MCF 10A (cell line): ENCODE measurements around the gene CSTB. TPM values are rescaled to one million over a fixed set of nuclear protein-coding genes. Genes with fewer than 3 reads are reported as not detected.

Experiments used
- BruUV-seq: library from RNA; stranded (reverse); fragments of 400-500 nt; replicated peaks from 2 replicates; lab custom pipeline; 2021; lab: Mats Ljungman, UMichigan
- CTCF ChIA-PET: fragments of 300-600 bp; sonication (Branson Sonifier 250); formaldehyde crosslinking; extraction: SDS; loops from one replicate; lab custom pipeline; 2021; ENCODE audit warnings: antibody characterized with exemption, inconsistent platforms; lab: Yijun Ruan, JAX
- POLR2A ChIA-PET: fragments of 300-600, 350-650 bp; sonication (Branson Sonifier 250); formaldehyde crosslinking; extraction: SDS; loops from one replicate; lab custom pipeline; 2020; ENCODE audit warnings: antibody characterized with exemption, inconsistent platforms; lab: Yijun Ruan, JAX
- DNase-seq: peaks from one replicate; pipeline ENCODE4 v3.0.0-alpha.2; 2018; ENCODE audit not compliant: unreplicated experiment
- H3K27ac Mint-ChIP-seq: one replicate; pipeline ENCODE4 v1.8.0; 2022; ENCODE audit warnings: mild to moderate bottlenecking, low read depth, mixed read lengths; ENCODE audit not compliant: unreplicated experiment
- H3K27me3 Mint-ChIP-seq: one replicate; pipeline ENCODE4 v1.8.0; 2022; ENCODE audit warnings: mixed read lengths; ENCODE audit not compliant: insufficient read depth, unreplicated experiment
- H3K36me3 Mint-ChIP-seq: one replicate; pipeline ENCODE4 v1.8.0; 2022; ENCODE audit warnings: mild to moderate bottlenecking, moderate library complexity, mixed read lengths; ENCODE audit not compliant: insufficient read depth, unreplicated experiment
- H3K4me1 Mint-ChIP-seq: one replicate; pipeline ENCODE4 v1.8.0; 2022; ENCODE audit warnings: mixed read lengths; ENCODE audit not compliant: insufficient read depth, unreplicated experiment
- H3K4me3 Mint-ChIP-seq: one replicate; pipeline ENCODE4 v1.8.0; 2022; ENCODE audit warnings: mild to moderate bottlenecking, moderate library complexity, mixed read lengths; ENCODE audit not compliant: unreplicated experiment
- H3K9me3 Mint-ChIP-seq: one replicate; pipeline ENCODE4 v1.8.0; 2022; ENCODE audit warnings: mixed read lengths; ENCODE audit not compliant: unreplicated experiment
- CTCF ChIP-seq: fragments of 200-600 bp; IDR thresholded peaks from one replicate; pipeline ENCODE4 v1.8.0; 2022; ENCODE audit warnings: antibody characterized with exemption, mild to moderate bottlenecking; ENCODE audit not compliant: unreplicated experiment
- intact Hi-C: fragments of 100-400 bp; cut with micrococcal nuclease; formaldehyde crosslinking; loops from 2 replicates; pipeline ENCODE4 v1.14.1; 2022
- total RNA-seq: library from RNA; stranded (reverse); gene quantifications from 2 replicates; pipeline ENCODE4 v1.2.3, GENCODE V29; 2022

Gene CSTB
- total RNA-seq, 1 experiment from 2014 or later: 60.5 TPM

- H3K9me3 Mint-ChIP-seq: no peaks in the 10 kb centered on the region
- peaks cover 54% of the 10 kb centered on the region for H3K4me1 Mint-ChIP-seq
- peaks cover 64% of the 10 kb centered on the region for H3K36me3 Mint-ChIP-seq
- no peak for TF ChIP-seq CTCF
- intact Hi-C loops: loop anchor here (2.0 kb wide), 2 partner anchors 15 to 67 kb away; no protein-coding TSS in a partner anchor
- no peak for DNase-seq
- BruUV-seq: no TSS peak
- POLR2A ChIA-PET: interaction anchor here (0.6 to 4.8 kb wide), 17 partner anchors 9 to 141 kb away, joined by 3 to 37 read pairs (median 8); partner anchors contain the start of genes HSF2BP, RRP1 and RRP1B
- peak overlapping the region; percentile 86 for H3K27ac Mint-ChIP-seq
- peak overlapping the region; percentile 69 for H3K4me3 Mint-ChIP-seq
- CTCF ChIA-PET: interaction anchor here (0.6 to 1.4 kb wide), 3 partner anchors 15 to 95 kb away, joined by 3 to 5 read pairs (median 4); no protein-coding TSS in a partner anchor
- no peaks in the 10 kb centered on the region for H3K27me3 Mint-ChIP-seq
These were observed 48.0 kb downstream of the CSTB start for GRCh38 chr21:43728154-43728466.

- POLR2A ChIA-PET: interaction anchor here (0.9 to 4.8 kb wide), 12 partner anchors 8 to 68 kb away, joined by 4 to 37 read pairs (median 8); partner anchors contain the start of genes HSF2BP, RRP1 and RRP1B
- H3K27ac Mint-ChIP-seq: peak overlapping the region; percentile 86
- peak; percentile 6 for TF ChIP-seq CTCF
- H3K36me3 Mint-ChIP-seq: peaks cover 61% of the 10 kb centered on the region
- intact Hi-C loops: loop anchor here (2.0 kb wide), 2 partner anchors 15 to 67 kb away; no protein-coding TSS in a partner anchor
- H3K9me3 Mint-ChIP-seq: no peaks in the 10 kb centered on the region
- H3K4me3 Mint-ChIP-seq: peak overlapping the region; percentile 69
- no TSS peak for BruUV-seq
- peaks cover 56% of the 10 kb centered on the region for H3K4me1 Mint-ChIP-seq
- H3K27me3 Mint-ChIP-seq: no peaks in the 10 kb centered on the region
- DNase-seq: peak; percentile 57
- CTCF ChIA-PET: interaction anchor here (0.6 to 1.4 kb wide), 2 partner anchors 29 to 95 kb away, joined by 3 to 4 read pairs; no protein-coding TSS in a partner anchor
These were observed 48.5 kb downstream of the CSTB start for GRCh38 chr21:43727519-43728153.

GRCh38 chr21:43726686-43727518 lies 49.2 kb downstream of the CSTB start:
- H3K4me1 Mint-ChIP-seq: peaks cover 58% of the 10 kb centered on the region
- intact Hi-C loops: no loop called here
- TF ChIP-seq CTCF: no peak
- peaks cover 57% of the 10 kb centered on the region for H3K36me3 Mint-ChIP-seq
- POLR2A ChIA-PET: interaction anchor here (2.0 to 4.8 kb wide), 5 partner anchors 11 to 62 kb away, joined by 8 to 37 read pairs (median 11); partner anchors contain the start of gene RRP1
- no peaks in the 10 kb centered on the region for H3K9me3 Mint-ChIP-seq
- H3K27me3 Mint-ChIP-seq: no peaks in the 10 kb centered on the region
- peak overlapping the region; percentile 86 for H3K27ac Mint-ChIP-seq
- DNase-seq: no peak
- CTCF ChIA-PET: interaction anchor here (0.7 kb wide), 1 partner anchor 146 kb away, joined by 3 read pairs; no protein-coding TSS in a partner anchor
- H3K4me3 Mint-ChIP-seq: peak overlapping the region; percentile 69
- BruUV-seq: no TSS peak

Other genes starting within 250 kb of the CSTB start
- gene HSF2BP, start 116.8 kb downstream of the CSTB start, total RNA-seq: 5.3 and 6.8 TPM in 2 replicates
- 35.3 and 39.8 TPM in 2 replicates for gene RRP1B, start 116.7 kb downstream of the CSTB start, total RNA-seq
- gene PDXK, start 57.2 kb downstream of the CSTB start, total RNA-seq: 194 and 210 TPM in 2 replicates
- 43.7 and 56.0 TPM in 2 replicates for gene RRP1, start 13.3 kb upstream of the CSTB start, total RNA-seq
- gene AGPAT3, start 88.9 kb upstream of the CSTB start, total RNA-seq: 58.3 and 70.6 TPM in 2 replicates
- 33.0 and 39.3 TPM in 2 replicates for gene TRAPPC10, start 236.0 kb upstream of the CSTB start, total RNA-seq